HG03378 (cell line): Measurements from ENCODE around the gene ABCG4.
"Not testable (repeated sequence)": the region's sequence is repeated elsewhere in the genome, so short reads cannot be mapped to it uniquely, and the experiment has no call there.

ENCODE experiments used
- ATAC-seq: cut with Tn5 transposase; IDR thresholded peaks from one replicate; pipeline ENCODE4 v1.9.1; 2021; ENCODE audit warnings: mild to moderate bottlenecking, moderate library complexity; ENCODE audit not compliant: unreplicated experiment

Gene ABCG4

DNA sequence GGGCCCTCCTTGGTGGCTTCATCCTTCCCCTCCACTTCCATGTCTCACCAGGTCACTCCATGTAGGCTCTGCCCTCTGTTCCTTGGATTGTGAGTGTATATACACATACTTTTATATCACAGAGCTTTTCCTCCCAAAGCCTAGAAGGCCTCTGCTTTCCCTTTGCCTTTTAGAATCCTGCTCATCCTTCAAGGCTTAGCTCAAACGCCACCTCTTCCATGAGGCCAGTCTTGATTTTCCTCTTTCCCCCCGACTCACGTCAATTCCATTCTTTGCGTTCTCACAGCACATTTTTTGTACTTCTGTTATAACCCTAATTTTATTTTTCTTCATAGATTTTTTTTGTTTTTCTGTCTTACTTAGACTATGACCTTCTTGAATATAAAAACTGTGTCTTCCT is 3.8 kb downstream of the ABCG4 start:
- no peak for ATAC-seq

DNA sequence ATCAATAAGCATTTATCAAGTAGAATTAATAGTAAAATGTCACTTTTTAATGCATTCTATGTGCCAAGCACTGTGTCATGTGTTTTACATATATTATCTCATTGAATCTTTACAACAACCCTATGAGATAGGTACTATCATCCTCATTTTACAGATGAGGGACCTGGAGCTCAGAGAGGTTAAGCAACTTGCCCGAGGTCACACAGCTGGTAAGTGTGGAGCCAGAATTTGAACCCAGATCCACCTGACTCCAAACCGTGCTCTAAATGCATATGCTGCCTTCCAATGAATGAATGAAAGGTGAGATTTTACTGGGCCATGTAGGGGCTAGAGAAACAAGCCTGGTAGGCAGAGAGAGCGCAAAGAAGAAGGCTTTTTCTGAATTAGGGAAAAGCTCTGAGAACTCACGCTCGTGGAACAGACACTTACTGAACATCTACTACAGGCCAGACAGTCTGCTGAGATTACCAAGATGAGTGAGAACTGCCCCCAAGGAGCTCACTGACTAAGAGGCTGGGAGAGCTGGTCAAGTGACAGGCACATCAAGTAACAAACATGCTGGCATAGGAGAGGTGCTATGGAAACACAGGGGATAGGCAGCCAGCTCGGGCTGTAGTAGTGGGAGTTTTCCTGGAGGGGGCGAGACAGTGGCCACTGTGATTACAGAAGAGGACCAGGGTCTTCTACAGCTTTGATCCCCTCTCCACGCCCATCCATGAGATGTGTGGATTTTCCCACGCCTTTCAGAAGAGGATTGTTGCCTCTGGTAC is 4.4 kb downstream of the ABCG4 start:
- no peak for ATAC-seq

DNA sequence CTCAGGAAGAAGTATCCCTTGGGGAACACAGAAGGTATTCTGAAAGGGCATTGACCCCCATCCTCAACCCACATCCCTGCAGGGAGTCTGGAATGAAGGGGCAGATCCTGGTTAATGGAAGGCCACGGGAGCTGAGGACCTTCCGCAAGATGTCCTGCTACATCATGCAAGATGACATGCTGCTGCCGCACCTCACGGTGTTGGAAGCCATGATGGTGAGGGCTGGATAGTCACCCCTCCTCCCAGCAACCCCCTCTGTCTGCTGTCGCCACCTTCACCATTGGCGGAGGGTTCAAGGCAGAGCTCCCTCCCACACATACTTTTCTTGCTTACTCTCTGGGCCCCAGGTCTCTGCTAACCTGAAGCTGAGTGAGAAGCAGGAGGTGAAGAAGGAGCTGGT is 5.3 kb downstream of the ABCG4 start:
- ATAC-seq = no peak

DNA sequence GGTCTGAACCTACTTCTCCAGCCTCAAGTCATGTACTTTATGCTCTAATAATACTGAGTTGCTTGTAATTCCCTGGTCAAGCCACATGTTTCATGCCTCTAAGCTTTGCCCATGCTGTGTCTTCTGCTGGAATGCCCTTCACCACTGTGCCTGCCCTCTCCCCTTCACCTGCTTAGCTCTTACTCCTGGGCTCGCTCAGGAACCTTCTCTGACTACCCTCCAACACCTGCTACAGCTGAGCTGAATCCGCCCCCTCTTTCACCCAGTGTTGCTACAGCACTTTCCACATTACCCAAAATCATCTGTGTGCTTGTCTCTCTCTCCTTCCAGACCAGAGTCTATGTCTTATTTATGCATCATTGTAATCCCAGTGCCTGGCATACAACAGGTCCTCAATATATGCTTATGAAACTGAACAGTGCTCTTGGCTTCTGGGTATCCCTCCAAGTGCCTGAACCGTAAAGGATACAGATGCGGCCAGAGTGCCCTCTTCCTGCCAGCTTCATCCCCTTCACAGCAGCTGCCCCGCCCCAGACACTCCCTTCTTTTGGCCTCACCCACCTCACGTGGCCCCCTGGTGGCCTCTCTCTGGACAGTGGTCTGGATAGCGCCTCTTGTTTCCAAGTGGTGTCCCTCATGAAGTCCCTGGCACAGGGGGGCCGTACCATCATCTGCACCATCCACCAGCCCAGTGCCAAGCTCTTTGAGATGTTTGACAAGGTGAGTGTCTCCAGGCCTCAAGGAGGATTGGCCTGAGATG is 7.1 kb downstream of the ABCG4 start:
- no peak for ATAC-seq

DNA sequence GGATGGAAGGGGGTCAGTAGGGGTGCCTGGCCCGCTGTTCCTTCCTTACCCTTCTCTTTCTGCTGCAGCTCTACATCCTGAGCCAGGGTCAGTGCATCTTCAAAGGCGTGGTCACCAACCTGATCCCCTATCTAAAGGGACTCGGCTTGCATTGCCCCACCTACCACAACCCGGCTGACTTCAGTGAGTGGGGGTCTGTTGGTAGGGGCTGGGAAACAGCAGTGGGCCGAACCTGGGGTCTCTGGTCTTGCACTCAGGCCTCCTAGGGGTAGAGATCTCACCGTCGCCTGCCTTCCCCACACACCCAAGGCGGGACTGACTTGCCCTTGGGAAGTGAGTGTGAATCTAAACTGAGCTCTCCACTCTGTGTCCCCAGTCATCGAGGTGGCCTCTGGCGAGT is 7.6 kb downstream of the ABCG4 start:
- ATAC-seq = no peak

DNA sequence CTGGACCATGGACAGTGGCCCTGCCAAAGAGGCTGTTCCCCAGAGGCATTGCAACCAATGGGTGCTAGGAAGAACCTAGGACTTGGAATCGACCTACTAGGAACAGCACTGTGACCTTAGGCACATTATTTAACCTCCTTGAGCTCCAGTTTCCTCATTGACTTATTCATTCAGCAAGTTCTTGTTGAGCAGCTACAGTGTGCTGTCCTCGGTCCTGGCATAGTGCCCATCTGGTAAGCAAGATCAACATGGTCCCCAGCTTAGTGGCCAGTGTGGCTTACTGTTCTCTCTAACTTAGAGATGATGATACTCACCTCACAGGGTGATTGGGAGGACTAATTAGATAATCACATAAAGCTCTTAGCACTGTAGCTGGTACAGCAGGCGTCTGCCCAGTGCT is 8.2 kb downstream of the ABCG4 start:
- ATAC-seq = no peak

DNA sequence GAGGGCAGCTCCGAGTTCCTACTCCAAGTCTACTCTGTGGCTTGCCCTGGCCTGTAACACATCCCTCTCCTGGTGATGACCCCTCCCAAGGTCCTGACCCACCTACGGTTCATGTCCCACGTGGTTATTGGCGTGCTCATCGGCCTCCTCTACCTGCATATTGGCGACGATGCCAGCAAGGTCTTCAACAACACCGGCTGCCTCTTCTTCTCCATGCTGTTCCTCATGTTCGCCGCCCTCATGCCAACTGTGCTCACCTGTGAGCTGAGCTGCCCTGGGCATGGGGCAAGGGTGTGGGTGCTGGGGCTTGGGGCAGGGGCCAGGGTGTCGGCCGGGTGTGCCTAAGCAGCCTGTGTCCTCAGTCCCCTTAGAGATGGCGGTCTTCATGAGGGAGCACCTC is 9.6 kb downstream of the ABCG4 start:
- no peak for ATAC-seq

DNA sequence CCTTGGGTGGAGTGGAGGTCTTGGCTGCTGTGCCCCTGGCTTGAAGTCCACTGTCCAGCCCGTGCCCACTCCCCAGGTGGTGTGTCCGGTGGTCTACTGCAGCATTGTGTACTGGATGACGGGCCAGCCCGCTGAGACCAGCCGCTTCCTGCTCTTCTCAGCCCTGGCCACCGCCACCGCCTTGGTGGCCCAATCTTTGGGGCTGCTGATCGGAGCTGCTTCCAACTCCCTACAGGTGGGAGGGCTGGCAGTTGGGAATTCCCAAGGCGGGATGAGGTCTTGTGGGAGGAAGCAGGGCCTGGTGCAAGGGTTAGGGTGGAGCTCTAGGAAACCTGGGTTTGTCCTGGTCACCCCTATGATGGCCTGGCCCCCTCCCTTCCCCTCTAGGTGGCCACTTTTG is 11.3 kb downstream of the ABCG4 start:
- no peak for ATAC-seq

DNA sequence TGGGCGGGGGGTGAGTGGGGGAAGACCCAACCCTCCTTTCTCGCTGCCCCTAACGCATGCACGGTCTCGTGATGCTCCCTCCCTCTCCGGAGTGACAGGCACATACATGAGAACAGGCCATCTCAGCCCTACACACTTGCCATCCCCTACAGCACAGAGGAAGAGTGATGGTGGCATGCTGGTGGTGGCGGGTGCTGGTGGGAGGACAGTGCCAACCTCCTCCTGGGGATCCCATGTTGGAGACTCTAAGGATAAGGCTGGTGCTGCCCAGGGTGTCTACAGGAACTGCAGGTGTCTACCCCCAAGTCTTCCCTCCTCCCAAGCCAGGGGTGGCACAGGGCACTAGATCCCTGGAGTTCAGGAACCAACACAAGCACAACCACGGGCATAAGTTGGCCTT is 13.0 kb downstream of the ABCG4 start:
- no peak for ATAC-seq

DNA sequence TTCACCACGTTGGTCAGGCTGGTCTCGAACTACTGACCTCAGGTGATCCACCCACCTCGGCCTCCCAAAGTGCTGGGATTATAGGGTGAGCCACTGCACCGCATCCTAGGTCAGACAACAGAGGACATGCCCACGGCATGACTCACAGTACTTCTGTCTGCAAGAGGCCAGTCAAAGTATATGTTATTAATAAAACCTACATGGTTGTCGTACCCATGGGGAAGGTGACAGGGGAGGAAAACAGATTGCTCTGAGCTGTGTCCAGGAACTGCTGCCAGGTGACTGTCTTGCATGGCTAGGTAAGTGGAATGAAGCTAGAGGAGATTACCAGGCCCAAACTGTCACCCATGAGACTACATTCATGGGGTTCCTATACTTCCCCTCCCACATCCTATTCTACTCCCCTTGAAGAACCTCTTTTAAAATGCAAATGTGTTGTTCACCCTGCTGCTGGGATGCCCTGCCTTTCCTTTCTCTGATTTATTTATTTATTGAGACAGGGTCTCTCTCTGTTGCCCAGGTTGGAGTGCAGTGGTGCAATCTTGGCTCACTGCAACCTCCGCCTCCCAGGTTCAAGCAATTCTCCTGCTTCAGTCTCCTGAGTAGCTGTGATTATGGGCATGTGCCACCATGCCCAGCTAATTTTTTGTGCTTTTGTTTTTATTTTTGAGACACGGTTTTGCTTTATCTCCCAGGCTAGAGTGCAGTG is 17.7 kb downstream of the ABCG4 start:
- ATAC-seq = no peak

DNA sequence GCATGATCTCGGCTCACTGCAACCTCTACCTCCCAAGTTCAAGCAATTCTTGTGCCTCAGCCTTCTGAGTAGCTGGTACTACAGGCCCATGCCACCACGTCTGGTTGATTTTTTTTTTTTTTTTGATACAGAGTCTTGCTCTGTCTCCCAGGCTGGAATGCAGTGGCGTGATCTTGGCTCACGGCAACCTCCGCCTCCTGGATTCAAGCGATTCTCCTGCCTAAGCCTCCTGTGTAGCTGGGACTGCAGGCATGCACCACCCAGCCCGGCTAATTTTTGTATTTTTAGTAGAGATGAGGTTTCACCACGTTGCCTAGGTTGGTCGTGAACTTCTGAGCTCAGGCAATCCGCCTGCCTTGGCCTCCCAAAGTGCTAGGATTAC is 18.2 kb downstream of the ABCG4 start:
- ATAC-seq = not testable (repeated sequence)

DNA sequence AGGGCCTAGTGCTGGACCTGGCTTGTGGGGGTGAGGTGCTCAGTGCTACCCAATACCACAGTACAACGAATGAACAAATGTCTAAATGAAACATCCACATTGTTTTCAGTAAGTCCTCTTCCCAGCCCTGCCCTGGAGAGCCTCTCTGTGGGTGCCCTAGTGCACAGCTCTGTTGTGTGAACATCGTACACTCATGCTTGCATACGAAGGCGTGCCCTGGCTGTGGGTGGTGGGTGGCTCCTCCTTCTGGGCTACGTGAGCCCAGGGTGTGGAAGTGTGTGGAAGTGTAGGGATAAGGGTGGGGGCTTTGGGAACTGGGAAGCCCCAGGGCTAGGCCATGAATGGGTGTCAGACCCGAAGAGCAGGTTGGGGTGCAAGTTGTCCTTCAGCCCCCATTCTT is 19.1 kb downstream of the ABCG4 start:
- no peak for ATAC-seq

DNA sequence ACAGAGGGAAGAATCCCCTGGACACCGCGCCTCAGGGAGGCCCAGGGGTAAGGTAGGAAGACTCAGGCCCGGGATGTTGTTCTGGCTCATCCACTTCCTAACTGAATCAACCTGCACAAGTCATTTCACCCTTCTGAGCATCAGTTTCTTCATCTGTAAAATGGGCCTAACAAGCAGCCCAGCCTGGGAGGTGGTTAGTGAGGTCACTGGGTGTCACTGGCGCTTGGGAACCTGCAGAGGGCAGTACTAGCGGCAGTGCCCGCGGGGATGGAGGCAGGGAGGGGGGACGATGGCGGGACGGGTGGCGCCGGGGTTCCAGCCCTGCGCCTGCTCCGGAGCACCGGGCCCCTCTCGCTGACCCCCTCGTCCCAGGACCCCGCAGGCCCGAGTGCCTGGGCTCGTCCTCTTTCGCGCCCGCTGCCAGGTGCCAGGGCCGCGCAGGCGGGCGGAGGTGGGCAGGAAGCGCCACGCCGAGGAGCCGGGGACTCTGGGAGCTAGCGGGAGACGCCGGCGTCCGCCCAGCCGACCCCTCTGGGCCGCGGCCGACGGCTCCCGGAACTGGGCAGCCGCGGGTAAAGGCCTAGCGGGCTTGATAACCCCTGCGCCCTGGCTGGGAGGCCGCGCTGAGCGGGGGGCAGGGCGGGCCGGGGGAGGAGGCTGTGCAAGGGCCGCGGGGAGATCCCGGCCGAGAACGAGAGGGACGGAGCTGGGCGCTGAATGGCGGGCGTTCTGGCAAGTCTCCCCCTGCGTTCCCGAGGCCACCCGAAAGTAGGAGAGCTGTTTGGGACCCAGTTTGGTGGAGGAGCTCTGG is 19.8 kb downstream of the ABCG4 start, which contains the start of gene NLRX1:
TSS of gene NLRX1 (plus strand) at position 255 of the 811 bp plus-strand sequence. CDS start 2,679 bp downstream, outside the sequence.
- ATAC-seq = peak; percentile 71

DNA sequence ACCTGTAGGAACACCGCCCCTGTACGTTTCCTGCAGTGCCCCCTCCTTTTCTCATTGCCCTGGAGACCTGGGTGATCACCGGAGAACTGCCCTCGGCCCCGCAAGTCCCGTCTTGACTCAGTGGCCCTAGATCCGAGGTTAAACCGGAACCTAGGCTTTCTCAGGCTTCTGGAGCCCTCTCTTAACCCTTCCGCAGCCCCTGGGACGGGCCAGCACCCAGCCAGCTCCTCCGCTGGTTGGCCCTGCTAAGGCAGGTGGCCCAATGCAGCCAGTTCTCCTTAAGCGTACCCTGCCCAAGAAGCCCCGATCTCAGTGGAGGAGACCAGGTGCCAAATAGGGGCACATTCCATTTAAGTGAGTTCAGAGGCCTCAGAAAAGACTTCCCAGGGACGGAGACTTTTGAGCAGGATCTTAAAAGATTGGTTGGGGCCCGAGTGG is 20.4 kb downstream of the ABCG4 start:
- peak; percentile 20 for ATAC-seq

DNA sequence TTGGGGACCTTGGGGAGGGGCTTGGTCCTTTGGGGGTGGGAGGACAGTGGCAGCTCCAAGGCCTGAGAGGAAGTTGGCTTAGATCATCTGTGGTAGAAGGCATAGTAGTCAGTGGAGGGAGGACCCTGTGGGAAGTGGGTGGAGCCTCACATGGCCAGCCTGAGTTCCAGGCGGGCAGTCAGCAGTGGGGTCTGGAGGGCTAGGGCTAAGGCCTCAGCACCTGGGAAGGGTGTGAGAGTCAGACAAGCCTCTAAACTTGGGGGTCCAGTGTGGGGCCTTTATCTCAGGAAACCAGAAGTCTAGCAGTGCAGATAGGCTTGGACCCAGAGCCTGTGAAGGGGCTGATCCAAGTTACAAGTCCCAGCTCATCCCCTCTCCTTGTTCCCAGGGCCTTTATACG is 23.7 kb downstream of the ABCG4 start:
- ATAC-seq = no peak

DNA sequence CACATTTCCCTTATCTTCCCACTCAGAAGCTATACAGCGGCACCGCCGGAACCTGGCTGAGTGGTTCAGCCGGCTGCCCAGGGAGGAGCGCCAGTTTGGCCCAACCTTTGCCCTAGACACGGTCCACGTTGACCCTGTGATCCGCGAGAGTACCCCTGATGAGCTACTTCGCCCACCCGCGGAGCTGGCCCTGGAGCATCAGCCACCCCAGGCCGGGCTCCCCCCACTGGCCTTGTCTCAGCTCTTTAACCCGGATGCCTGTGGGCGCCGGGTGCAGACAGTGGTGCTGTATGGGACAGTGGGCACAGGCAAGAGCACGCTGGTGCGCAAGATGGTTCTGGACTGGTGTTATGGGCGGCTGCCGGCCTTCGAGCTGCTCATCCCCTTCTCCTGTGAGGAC is 24.6 kb downstream of the ABCG4 start:
- ATAC-seq = no peak

DNA sequence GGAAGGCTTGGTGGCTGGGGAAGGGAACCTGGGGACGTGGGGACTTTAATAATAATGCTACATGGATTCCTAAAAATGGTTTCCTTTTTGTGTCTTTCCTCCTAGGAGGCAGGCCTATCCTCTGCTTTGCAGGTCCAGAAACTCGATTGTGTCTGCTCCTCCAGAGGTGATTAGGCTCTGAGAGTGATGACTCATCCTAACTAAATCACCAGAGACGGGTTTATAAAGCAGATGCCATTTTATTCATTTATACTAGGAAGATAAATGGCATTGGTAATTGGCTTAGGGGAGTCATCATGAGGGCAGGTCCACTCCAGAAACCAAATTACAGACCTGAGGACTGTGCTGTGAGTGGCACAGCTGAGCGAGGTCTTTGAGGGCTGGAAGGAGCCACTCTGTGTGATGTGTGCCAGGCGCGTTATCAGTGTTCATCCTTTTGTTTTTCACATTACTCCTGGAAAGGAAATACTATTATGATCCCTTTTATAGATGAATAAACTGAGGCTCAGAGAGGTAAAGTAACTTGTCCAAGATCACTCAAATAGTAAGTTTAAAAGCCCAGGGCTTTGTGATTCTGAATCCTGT is 26.7 kb downstream of the ABCG4 start:
- no peak for ATAC-seq

DNA sequence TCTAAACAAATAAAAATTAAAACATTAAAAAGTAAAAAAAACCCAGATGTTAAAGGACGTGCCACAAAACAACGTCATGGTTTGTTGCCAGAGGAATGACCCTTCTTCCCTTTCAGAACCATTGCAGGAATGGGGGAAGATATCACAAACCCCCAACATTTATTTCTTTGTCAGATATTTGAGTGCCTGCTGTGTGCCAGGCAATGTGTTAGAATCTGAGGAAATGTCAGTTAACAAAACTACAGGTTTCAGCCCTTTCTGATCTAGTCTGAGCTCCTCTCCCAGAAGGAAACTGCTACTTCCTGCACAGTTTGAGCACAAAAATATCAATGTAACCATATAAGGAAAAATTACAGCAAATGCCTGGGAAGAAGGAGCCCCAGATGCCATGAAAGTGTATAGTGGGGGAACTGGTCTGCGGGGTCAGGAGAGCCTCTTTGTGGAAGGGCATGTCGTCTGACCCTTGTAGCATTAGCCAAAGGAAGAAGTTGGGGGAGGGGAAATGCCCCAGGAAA is 29.4 kb downstream of the ABCG4 start:
- no peak for ATAC-seq

DNA sequence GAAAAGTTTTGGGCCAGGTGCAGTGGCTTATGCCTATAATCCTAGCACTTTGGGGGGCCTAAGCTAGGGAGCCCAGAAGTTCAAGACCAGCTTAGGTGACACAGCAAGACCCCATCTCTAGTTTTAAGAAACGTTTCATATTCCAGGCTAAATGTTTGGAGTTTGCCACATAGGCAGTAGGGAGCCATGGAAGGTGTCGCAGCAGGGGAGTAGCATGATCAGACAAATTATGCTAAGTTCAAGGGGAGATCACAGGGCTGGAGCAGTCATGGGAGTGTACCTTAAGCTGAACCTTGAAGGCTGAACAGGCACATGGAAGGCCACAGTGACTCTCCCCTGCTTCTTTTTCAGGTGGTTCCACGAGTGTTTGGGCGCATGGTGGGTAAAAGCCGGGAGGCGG is 30.5 kb downstream of the ABCG4 start:
- no peak for ATAC-seq

DNA sequence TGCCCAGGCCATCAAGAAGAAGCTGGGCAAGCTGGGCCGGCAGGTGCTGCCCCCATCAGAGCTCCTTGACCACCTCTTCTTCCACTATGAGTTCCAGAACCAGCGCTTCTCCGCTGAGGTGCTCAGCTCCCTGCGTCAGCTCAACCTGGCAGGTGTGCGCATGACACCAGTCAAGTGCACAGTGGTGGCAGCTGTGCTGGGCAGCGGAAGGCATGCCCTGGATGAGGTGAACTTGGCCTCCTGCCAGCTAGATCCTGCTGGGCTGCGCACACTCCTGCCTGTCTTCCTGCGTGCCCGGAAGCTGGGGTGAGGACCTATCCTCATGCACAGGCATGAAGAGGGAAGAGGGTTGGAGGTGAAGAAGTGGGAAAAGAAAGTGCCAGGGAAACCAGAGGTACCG is 31.1 kb downstream of the ABCG4 start:
- ATAC-seq = no peak
